ENCODE data around the gene CACNA1B.

The CACNA1B gene

DNA sequence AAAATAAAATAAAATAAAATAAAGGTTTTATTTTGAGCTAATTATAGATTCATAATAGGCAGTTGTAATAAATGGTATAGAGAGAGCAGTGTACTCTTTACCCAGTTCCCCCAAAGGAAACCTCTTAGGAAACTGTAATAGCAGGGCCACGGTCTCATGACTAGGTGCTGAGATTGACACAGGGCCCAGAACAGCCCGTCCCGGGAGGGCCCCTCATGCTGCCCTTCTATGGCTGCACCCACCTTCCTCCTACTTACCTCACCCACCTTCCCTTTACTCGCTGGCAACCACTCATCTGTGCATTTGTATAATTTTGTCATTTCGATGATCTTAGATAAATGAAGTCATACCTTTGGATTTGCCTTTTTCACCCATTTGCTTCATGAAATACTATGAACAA lies 16.1 kb downstream of the CACNA1B start:
- H3K36me3 ChIP-seq (replicated peaks; ENCODE audit: insufficient read depth, low read length) = no peaks in the 10 kb centered on the region
- no peak overlapping the region for H3K9ac ChIP-seq (ENCODE audit: low read length)
- no peak overlapping the region for H2AFZ ChIP-seq (ENCODE audit: low read length)
- TF ChIP-seq EZH2 (optimal IDR thresholded peaks at IDR 0.05; ENCODE audit: low read depth, low read length) (no peak), CTCF (IDR thresholded peaks at IDR 0.05; ENCODE audit: low read length) (no peak), EZH2phosphoT487 (IDR thresholded peaks at IDR 0.05; ENCODE audit: low read length) (no peak)
- no peaks in the 10 kb centered on the region for H3F3A ChIP-seq (ENCODE audit: insufficient read depth, low read length)
- H3K27me3 ChIP-seq (replicated peaks; ENCODE audit: insufficient read depth, low read length) = peaks cover 71% of the 10 kb centered on the region
- H3K4me1 ChIP-seq (ENCODE audit: low read length) = no peaks in the 10 kb centered on the region
- DNase-seq = no peak
- no peak overlapping the region for H3K27ac ChIP-seq (ENCODE audit: low read length)
- no peaks in the 10 kb centered on the region for H3K9me2 ChIP-seq (replicated peaks; ENCODE audit: insufficient read depth, low read length)
- H3K79me2 ChIP-seq (ENCODE audit: low read length) = no peaks in the 10 kb centered on the region
- H3K4me3 ChIP-seq (ENCODE audit: low read length) = no peak overlapping the region
- H3K9me3 ChIP-seq (replicated peaks; ENCODE audit: insufficient read depth, low read length) = no peaks in the 10 kb centered on the region
- H3K4me2 ChIP-seq (ENCODE audit: low read depth, low read length) = no peak overlapping the region
- no peaks in the 10 kb centered on the region for H4K20me1 ChIP-seq (ENCODE audit: insufficient read depth, low read length)

DNA sequence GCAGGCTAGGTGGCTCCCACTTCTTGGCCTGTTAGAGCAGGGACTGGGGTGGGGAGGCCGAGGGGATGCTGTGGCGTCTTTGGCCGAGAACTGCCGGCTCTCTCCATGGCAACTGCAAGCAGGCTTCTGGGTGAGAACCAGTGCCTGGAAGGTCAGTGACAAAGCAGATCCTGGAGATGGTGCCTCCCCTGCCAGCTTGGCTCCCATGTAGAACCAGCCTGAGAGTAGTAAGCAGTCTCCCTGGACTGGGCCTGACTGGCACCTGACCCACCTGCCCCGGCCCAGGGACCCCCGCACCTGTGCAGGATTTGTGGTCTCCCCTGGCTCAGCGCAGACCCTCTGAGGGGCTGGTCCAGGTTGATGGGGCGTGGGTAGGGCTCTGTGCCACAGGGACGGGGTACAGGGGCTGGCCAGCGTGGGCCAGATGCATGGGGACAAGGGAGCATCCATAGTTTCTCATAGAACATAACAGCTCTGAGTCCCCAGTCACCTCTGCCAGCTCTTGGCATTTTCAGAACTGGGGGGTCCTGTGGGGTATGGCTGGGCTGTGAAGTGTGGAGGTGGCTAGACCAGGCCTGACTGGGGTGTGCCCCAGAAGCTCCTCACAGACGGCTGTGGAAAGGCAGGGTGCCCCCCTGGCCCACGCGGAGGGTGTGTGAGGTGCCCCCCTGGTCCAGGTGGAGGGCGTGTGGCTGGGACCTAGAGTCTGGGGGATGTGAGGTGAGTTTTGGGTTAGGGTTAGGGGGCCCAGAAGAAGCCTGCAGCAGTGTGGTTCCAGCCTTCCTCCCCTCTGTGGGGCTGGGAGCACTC lies 22.2 kb downstream of the CACNA1B start:
- TF ChIP-seq CTCF (IDR thresholded peaks at IDR 0.05; ENCODE audit: low read length) (no peak), EZH2phosphoT487 (IDR thresholded peaks at IDR 0.05; ENCODE audit: low read length) (no peak), EZH2 (optimal IDR thresholded peaks at IDR 0.05; ENCODE audit: low read depth, low read length) (no peak)
- Histone ChIP-seq H3K4me2 (ENCODE audit: low read depth, low read length) (no peak overlapping the region), H3K36me3 (replicated peaks; ENCODE audit: insufficient read depth, low read length) (no peaks in the 10 kb centered on the region), H3K4me3 (ENCODE audit: low read length) (no peak overlapping the region), H2AFZ (ENCODE audit: low read length) (no peak overlapping the region), H3K27ac (ENCODE audit: low read length) (no peak overlapping the region), H3K79me2 (ENCODE audit: low read length) (no peaks in the 10 kb centered on the region), H4K20me1 (ENCODE audit: insufficient read depth, low read length) (no peaks in the 10 kb centered on the region), H3K27me3 (replicated peaks; ENCODE audit: insufficient read depth, low read length) (peaks cover 88% of the 10 kb centered on the region), H3K4me1 (ENCODE audit: low read length) (no peaks in the 10 kb centered on the region), H3K9me3 (replicated peaks; ENCODE audit: insufficient read depth, low read length) (no peaks in the 10 kb centered on the region), H3K9me2 (replicated peaks; ENCODE audit: insufficient read depth, low read length) (no peaks in the 10 kb centered on the region), H3K9ac (ENCODE audit: low read length) (no peak overlapping the region), H3F3A (ENCODE audit: insufficient read depth, low read length) (no peaks in the 10 kb centered on the region)
- no peak for DNase-seq

DNA sequence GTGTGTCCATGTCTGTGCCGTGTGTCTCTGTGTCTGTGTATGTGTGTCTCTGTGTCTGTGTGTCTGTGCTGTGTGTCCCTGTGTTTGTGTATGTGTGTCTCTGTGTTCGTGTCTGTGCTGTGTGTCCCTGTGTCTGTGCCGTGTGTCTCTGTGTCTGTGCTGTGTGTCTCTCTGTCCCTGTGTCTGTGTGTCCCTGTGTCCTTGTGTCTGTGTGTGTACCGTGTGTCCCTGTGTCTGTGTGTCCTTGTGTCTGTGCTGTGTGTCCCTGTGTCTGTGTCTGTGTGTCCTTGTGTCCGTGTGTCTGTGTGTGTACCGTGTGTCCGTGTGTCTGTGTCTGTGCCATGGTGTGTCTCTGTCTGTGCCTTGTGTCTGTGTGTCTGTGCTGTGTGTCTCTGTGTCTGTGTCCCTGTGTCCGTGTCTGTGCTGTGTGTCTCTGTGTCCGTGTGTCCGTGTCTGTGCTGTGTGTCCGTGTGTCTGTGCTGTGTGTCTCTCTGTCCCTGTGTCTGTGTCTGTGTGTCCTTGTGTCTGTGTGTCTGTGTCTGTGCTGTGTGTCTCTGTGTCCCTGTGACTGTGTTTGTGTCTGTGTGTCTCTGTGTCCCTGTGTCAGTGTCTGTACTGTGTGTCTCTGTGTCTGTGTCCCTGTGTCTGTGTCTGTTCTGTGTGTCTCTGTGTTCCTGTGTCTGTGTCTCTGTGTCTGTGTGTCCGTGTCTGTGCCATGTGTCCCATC lies 23.2 kb downstream of the CACNA1B start:
- no peak for DNase-seq

More for the DNA sequence above, 23.2 kb downstream of the CACNA1B start:
- H2AFZ ChIP-seq (ENCODE audit: low read length) = no peak overlapping the region
- no peak overlapping the region for H3K9ac ChIP-seq (ENCODE audit: low read length)
- H3K79me2 ChIP-seq (ENCODE audit: low read length) = no peaks in the 10 kb centered on the region
- TF ChIP-seq CTCF (IDR thresholded peaks at IDR 0.05; ENCODE audit: low read length) = no peak
- no peak for TF ChIP-seq EZH2phosphoT487 (IDR thresholded peaks at IDR 0.05; ENCODE audit: low read length)
- TF ChIP-seq EZH2 (optimal IDR thresholded peaks at IDR 0.05; ENCODE audit: low read depth, low read length) = no peak
- H3K27me3 ChIP-seq (replicated peaks; ENCODE audit: insufficient read depth, low read length) = peaks cover 84% of the 10 kb centered on the region
- H3K4me3 ChIP-seq (ENCODE audit: low read length) = no peak overlapping the region
- no peak overlapping the region for H3K4me2 ChIP-seq (ENCODE audit: low read depth, low read length)
- no peak overlapping the region for H3K27ac ChIP-seq (ENCODE audit: low read length)
- H3K9me2 ChIP-seq (replicated peaks; ENCODE audit: insufficient read depth, low read length) = no peaks in the 10 kb centered on the region
- H4K20me1 ChIP-seq (ENCODE audit: insufficient read depth, low read length) = no peaks in the 10 kb centered on the region
- no peaks in the 10 kb centered on the region for H3K4me1 ChIP-seq (ENCODE audit: low read length)
- H3F3A ChIP-seq (ENCODE audit: insufficient read depth, low read length) = no peaks in the 10 kb centered on the region
- no peaks in the 10 kb centered on the region for H3K36me3 ChIP-seq (replicated peaks; ENCODE audit: insufficient read depth, low read length)
- no peaks in the 10 kb centered on the region for H3K9me3 ChIP-seq (replicated peaks; ENCODE audit: insufficient read depth, low read length)
